Activated effector memory CD4-positive, alpha-beta T cell treated with Interleukin-2 at 50 U/mL for 16 hours (primary cell): Measurements from ENCODE around the gene METTL25B.
A peak's percentile ranks its signal among the peaks of the same experiment; 100 is the strongest.
"Not testable (repeated sequence)": the region's sequence is repeated elsewhere in the genome, so short reads cannot be mapped to it uniquely, and the experiment has no call there.

ENCODE experiments used
- DNase-seq: peaks from one replicate; pipeline ENCODE4 v3.0.0-alpha.2; 2020

METTL25B gene

DNA sequence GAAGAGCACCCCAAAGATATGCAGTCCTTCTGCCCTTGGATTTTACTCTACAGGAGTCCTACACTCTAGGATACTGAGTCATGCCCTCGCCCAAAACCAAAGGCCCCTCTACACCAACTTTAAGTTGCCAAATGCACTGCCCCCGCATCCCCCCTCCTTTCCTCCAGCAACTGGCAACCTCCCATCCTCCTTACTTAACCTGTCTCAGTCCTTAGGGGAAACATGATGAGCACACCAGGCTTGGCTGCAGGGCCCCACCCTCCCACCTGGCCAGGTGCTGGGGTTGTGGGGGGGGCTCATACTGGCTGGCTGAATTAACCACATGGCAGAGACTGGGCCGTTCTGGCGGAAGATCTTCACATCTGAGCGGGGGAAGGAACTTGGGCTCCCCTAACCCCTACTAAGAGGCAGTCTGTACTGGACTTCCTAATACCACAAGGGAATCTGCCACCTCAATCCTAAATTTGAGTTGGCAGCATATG, 22.0 kb downstream of the METTL25B start:
- no peak for DNase-seq

- no peak for DNase-seq
These were observed 22.6 kb downstream of the METTL25B start for GRCh38 chr1:156750711-156751450.

- DNase-seq = no peak
These were observed 23.1 kb downstream of the METTL25B start, which contains the start of gene HDGF for GRCh38 chr1:156751451-156751756. HDGF (minus strand) TSS chr1:156751675; CDS start chr1:156751429, 246 bp downstream.

- peak; percentile 96 for DNase-seq
These were observed 23.6 kb downstream of the METTL25B start for GRCh38 chr1:156751757-156752481.

DNA sequence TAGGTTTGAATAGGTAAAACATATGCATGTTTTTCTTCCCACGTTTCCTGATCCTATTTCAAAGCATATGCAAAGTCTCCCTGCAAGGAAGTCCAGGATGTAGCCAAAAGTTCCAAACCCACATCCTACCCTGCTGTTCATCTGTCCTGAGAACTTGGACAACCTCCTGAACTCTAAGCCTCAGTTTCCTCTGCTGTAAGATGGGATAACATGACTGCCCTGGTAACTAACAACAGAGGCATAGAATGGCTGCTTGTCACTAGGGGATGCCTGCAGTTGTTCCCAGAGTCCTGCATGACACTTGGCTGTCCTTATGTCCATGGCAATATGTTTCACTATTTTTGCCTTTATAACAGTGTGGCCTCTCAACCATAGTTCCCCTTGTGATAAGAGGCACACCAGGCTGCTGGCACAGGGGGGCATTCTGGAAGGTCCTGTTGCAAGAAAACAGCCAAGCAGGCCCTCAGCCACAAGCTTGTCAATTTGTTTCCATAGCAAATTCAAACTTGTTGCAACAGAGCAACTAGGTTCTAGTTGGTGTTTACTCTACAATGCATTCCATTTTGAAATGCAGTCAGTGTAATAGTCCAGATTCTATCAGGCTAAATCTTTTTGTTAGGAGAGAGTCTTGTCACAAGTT, 24.7 kb downstream of the METTL25B start:
- no peak for DNase-seq

GRCh38 chr1:156754219-156754618, 25.9 kb downstream of the METTL25B start:
- no peak for DNase-seq

- no peak for DNase-seq
These were observed 27.3 kb downstream of the METTL25B start for GRCh38 chr1:156755527-156755950.

DNA sequence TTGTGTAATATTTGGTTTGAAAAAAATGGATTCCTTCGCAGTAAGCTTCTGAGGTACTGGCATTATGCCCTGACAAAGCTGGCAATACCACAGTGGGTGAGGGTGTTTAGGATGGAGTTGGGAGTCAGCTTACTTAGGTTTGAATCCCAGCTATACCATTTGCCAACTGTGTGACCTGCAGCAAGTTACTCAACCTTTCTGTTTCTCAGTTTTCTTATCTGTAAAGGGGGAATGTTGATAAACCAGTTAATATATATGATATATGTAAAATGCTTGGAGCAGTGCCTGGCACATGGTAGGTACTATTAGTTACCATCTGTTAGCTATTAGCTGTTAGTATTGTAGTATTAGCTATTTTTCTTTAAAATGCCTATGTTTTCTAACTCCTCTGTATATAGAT, 28.1 kb downstream of the METTL25B start:
- no peak for DNase-seq

DNA sequence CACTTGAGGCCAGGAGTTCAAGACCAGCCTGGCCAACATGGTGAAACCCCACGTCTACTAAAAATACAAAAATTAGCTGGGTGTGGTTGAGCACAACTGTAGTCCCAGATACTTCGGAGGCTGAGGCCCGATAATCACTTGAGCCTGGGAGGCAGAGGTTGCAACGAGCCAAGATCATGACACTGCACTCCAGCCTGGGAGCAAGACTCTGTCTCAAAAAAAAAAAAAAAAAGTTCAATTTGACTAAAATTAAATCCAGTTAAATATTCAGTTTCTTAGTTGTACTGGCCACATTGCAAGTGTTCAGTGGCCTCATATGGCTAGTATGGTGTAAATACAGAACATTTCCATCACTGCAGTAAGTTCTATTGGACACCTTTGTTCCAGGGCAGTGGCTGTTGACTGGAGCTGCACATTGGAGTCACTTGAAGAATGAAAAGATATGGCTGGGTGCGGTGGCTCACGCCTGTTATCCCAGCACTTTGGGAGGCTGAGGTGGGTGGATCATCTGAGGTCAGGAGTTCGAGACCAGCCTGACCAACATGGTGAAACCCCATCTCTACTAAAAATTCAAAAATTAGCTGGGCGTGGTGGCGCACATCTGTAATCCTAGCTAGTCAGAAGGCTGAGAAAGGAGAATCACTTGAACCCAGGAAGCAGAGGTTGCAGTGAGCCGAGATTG, 29.4 kb downstream of the METTL25B start:
- DNase-seq = not testable (repeated sequence)

DNA sequence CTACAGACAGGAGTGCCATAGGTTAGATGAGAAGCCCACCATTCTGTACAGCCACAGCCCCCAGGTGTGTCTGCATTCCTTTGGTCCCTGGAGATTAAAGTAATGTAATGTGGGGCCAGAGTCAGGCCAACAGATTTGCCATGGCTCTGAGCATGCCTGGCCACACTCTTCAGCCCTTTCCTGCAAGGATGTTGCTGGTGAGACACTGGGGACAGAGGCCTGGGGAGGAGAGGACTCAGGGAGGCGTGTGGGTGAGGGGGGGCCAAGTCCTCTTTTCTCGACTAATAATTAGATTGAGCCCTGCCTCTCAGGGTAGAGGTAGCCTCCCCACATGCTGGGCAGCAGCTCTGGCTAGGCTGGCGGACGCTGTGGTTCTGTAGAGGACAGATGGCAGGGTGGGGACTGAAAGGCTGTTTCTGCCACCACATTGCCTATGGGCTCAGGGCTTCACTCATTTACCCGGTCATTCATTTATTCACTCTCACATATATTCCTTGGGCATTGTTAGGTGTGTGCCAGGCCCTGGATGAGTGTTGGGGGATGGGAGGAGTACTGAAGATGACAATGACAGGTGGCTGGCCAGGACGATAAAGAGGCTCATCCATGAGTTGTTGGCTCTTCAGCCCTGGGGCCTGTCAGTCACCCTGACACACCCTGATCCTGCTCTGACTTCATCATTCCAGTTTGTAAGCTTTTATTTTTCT, 32.0 kb downstream of the METTL25B start:
- no peak for DNase-seq

- no peak for DNase-seq
These were observed 32.5 kb downstream of the METTL25B start for GRCh38 chr1:156760796-156761104.

DNA sequence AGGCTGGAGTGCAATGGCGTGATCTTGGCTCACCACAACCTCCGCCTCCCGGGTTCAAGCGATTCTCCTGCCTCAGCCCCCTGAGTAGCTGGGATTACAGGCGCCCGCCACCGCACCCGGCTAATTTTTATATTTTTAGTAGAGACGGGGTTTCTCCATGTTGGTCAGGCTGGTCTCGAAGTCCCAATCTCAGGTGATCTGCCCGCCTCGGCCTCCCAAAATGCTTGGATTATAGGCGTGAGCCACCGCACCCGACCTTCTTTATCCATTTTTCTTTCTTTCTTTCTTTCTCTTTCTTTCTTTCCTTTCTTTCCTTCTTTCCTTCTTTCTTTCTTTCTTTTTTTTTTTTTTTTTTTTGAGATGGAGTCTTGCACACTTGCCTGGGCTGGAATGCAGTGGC, 36.9 kb downstream of the METTL25B start:
- not testable (repeated sequence) for DNase-seq

DNA sequence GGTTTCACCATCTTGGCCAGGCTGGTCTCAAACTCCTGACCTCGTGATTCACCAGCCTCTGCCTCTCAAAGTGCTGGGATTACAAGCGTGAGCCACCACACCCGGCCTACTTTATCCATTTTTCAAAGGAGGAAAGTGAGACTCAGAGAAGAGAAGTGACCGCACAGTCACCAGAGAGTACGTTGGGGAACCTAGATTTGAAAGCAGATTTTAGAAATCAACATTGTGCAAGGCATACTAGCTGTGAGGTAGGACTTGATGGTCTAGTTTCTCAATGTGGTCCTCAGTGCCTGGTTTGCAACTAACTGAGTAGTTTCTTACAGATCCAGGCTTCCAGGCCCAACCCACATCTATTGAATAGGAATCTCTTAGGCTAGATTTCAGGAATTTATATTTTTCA, 37.4 kb downstream of the METTL25B start:
- DNase-seq = no peak

- DNase-seq = no peak
These were observed 38.2 kb downstream of the METTL25B start for GRCh38 chr1:156766298-156767100.

DNA sequence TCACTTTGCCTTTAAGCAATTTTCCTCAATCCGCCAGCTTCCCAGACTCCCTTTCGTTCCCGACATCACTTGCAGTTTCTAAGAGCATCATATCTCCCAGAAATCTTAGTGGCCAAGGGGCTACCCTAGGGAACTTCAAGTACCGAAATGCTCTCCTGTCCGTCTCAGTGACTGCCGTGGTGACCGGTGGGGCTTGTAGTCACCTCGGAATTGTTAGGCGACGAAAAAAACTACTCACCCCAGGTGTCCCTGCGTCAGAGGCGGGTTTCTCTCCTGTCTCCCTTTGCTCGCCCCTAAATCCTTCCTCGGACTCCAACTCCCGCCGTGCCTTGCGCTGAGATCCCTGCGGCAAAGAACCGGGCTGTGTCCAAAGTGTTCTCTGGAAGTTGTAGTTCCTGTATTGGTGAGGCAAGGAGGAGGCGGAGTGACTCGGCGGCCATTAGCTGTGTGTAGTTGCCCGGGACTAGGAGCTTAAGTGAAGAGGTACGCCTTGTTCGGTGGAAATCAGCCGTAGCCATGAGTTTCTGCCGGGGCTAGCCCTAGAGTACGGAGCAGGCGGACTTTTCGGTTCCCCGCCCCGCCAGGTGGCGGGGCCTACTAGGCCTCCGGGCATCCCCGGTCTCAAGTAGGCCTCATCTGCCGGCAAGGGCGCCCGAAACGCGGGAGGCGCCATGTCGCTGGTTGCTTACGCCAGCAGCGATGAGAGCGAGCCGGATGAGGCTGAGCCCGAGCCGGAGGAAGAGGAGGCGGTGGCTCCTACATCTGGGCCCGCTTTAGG, 39.0 kb downstream of the METTL25B start, which contains the start of gene PRCC:
Gene PRCC, plus strand, starts transcription at position 435 of the 778 bp plus-strand sequence. Its CDS starts 237 bp downstream, at position 672.
- DNase-seq = peak; percentile 96

DNA sequence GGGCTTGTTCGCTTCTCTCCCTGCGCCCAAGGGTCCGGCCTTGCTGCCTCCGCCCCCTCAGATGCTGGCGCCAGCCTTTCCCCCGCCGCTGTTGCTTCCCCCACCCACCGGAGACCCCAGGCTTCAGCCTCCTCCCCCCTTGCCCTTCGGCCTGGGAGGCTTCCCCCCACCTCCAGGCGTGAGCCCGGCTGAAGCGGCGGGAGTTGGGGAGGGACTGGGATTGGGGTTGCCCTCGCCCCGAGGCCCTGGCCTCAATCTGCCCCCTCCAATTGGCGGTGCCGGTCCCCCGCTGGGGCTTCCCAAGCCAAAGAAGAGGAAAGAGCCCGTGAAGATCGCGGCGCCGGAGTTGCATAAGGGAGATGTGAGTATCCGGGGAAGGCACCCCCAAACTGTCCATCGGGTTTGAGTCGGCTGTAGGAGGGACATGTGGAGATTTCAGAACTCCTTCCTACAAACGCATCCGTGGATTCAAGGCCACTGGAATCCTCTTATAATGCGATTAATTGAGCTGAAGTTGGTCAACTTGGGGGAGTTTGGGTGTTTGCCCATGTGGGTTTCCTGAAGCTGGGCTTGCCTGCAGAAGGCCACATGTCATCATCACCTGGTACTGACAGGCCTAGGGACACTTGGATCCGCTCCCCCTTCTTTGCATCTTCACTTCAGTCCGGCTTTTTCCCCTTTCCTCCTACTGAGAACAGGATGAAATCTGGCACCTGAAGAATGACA, 39.8 kb downstream of the METTL25B start:
- DNase-seq = no peak

GRCh38 chr1:156768610-156769295, 40.5 kb downstream of the METTL25B start:
- no peak for DNase-seq

DNA sequence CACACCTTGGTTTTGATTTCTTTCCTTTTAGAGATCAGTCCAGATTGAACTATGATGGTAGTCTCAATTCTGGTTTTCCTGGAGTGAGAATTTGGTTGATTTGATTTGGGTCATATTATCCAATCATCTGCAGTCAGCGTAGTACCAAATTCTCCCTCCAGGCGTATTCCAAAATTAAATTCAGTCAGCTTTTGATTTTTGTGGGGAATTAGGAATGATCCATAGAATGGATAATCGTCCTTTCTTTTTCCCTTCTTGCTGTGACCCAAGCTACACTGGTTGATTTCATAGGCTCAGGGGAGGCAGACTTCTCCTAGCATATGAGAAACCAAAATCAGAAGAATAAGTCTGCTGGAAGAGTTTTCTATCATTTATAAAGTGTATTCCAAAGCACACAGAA, 44.0 kb downstream of the METTL25B start:
- DNase-seq = no peak

- no peak for DNase-seq
These were observed 44.6 kb downstream of the METTL25B start for GRCh38 chr1:156772728-156773497.
